ENCODE data around the gene IGF2BP3. TPM values are rescaled to one million over a fixed set of nuclear protein-coding genes. Genes with fewer than 3 reads are reported as not detected.

The IGF2BP3 gene
- total RNA-seq, 1 donor from 2014 or later = 242 TPM

DNA sequence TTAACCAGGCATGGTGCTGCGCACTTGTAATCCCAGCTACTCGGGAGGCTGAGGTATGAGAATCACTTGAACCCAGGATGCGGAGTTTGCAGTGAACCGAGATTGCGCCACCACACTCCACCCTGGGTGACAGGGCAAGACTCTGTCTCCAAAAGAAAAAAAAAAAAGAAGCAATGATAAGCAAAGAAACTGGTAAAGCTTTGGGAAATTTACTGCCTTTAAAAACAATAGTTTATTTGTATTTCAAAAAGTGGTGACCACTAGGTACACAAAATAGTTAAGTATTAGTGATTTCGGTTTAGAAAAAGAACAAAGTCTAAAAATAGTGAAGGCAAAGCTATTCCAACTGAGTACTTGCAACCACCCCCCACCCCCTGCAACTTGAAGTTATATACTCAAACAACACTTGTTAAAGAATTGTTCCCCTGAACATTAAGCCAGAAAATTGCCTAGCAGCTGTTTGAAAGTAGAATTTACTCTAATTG is 133.4 kb downstream of the IGF2BP3 start:
- TF ChIP-seq, protein P1, sequence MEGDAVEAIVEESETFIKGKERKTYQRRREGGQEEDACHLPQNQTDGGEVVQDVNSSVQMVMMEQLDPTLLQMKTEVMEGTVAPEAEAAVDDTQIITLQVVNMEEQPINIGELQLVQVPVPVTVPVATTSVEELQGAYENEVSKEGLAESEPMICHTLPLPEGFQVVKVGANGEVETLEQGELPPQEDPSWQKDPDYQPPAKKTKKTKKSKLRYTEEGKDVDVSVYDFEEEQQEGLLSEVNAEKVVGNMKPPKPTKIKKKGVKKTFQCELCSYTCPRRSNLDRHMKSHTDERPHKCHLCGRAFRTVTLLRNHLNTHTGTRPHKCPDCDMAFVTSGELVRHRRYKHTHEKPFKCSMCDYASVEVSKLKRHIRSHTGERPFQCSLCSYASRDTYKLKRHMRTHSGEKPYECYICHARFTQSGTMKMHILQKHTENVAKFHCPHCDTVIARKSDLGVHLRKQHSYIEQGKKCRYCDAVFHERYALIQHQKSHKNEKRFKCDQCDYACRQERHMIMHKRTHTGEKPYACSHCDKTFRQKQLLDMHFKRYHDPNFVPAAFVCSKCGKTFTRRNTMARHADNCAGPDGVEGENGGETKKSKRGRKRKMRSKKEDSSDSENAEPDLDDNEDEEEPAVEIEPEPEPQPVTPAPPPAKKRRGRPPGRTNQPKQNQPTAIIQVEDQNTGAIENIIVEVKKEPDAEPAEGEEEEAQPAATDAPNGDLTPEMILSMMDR (IDR thresholded peaks at IDR 0.05) = no peak
- no peak for TF ChIP-seq EZH2 (IDR thresholded peaks at IDR 0.05)
- TF ChIP-seq EZH2phosphoT487 (IDR thresholded peaks at IDR 0.05) = no peak
- H3F3A ChIP-seq (ENCODE audit: low read depth) = peaks cover 8% of the 10 kb centered on the region
- H3K4me1 Mint-ChIP-seq = no peaks in the 10 kb centered on the region

DNA sequence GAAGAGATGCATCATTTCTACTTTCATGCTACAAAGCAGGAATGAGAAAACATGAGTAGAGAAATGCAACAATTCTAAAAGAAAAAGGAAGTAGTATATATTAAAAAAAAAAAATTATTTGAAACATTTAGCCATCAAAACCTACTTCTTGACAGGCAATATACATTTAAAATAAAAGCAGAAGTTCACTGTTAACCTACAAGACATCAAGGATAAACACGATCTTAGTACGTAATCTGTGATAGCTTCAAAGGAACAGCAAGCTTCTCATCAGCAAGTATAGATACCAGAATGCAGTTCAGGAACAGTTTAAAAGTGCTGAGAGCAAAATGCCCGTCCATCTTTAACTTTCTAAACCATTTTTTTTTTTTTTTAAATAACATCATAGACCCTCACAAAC is 134.2 kb downstream of the IGF2BP3 start:
- Mint-ChIP-seq H3K4me1 (no peaks in the 10 kb centered on the region), H3K36me3 (peaks cover 67% of the 10 kb centered on the region), H3K27me3 (ENCODE audit: insufficient read depth, low read depth) (peaks cover 2% of the 10 kb centered on the region), H3K4me3 (no peak overlapping the region), H3K27ac (no peak overlapping the region), H3K9me3 (no peaks in the 10 kb centered on the region)
- peaks cover 55% of the 10 kb centered on the region for H3K36me3 ChIP-seq
- H3K4me2 ChIP-seq = no peak overlapping the region
- peaks cover 7% of the 10 kb centered on the region for H3K79me2 ChIP-seq (ENCODE audit: low read depth)
- H3K4me1 ChIP-seq = peaks cover 4% of the 10 kb centered on the region
- H3F3A ChIP-seq (ENCODE audit: low read depth) = peaks cover 8% of the 10 kb centered on the region
- H3K9ac ChIP-seq = no peak overlapping the region
- H3K9me3 ChIP-seq (ENCODE audit: low read depth) = no peaks in the 10 kb centered on the region
- H3K27me3 ChIP-seq = no peaks in the 10 kb centered on the region
- no peak overlapping the region for H2AFZ ChIP-seq (replicated peaks)
- H3K27ac ChIP-seq = no peak overlapping the region
- no peak overlapping the region for H3K4me3 ChIP-seq
- DNase-seq (ENCODE audit: low spot score) = no peak
- H4K20me1 ChIP-seq (ENCODE audit: low read depth) = no peaks in the 10 kb centered on the region
- TF ChIP-seq EZH2 (IDR thresholded peaks at IDR 0.05) (no peak), EZH2phosphoT487 (IDR thresholded peaks at IDR 0.05) (no peak)
- TF ChIP-seq, protein P1 (IDR thresholded peaks at IDR 0.05) = no peak

More for the DNA sequence above, 133.4 kb downstream of the IGF2BP3 start:
- no peak overlapping the region for H3K27ac Mint-ChIP-seq
- Histone ChIP-seq H3K27me3 (no peaks in the 10 kb centered on the region), H3K9me3 (ENCODE audit: low read depth) (no peaks in the 10 kb centered on the region), H3K4me3 (no peak overlapping the region), H3K9ac (no peak overlapping the region), H4K20me1 (ENCODE audit: low read depth) (no peaks in the 10 kb centered on the region), H2AFZ (replicated peaks) (no peak overlapping the region), H3K79me2 (ENCODE audit: low read depth) (peaks cover 7% of the 10 kb centered on the region), H3K4me2 (no peak overlapping the region), H3K36me3 (peaks cover 52% of the 10 kb centered on the region), H3K27ac (no peak overlapping the region), H3K4me1 (peaks cover 4% of the 10 kb centered on the region)
- H3K36me3 Mint-ChIP-seq = peaks cover 67% of the 10 kb centered on the region
- peaks cover 4% of the 10 kb centered on the region for H3K27me3 Mint-ChIP-seq (ENCODE audit: insufficient read depth, low read depth)
- DNase-seq (ENCODE audit: low spot score) = no peak
- no peak overlapping the region for H3K4me3 Mint-ChIP-seq
- no peaks in the 10 kb centered on the region for H3K9me3 Mint-ChIP-seq

DNA sequence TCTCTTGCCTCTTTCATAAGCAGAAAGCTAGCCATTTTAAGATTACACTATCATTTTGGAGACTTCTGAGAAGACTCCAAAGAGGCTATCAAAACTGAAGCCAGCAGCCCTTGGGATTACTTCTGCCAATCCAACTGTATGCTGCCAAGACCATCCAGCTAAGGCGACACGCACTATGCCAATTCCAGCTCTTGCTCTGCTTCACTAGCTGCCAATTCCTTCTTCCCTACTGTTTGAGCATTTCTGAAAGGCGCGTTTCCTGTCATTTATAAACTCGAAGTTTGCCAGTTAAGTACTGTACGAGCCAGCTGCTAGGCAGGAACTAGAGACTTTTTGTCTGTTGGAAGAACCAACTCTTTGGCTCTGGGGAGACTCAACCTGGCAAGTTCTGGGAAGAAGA is 134.7 kb downstream of the IGF2BP3 start:
- Histone ChIP-seq H3K9me3 (ENCODE audit: low read depth) (no peaks in the 10 kb centered on the region), H3K27me3 (no peaks in the 10 kb centered on the region), H3K4me1 (peaks cover 4% of the 10 kb centered on the region), H3K36me3 (peaks cover 59% of the 10 kb centered on the region), H3K4me2 (no peak overlapping the region), H4K20me1 (ENCODE audit: low read depth) (no peaks in the 10 kb centered on the region), H3K9ac (no peak overlapping the region), H3K27ac (no peak overlapping the region), H3F3A (ENCODE audit: low read depth) (peaks cover 8% of the 10 kb centered on the region), H2AFZ (replicated peaks) (no peak overlapping the region), H3K4me3 (no peak overlapping the region), H3K79me2 (ENCODE audit: low read depth) (peaks cover 7% of the 10 kb centered on the region)
- H3K27ac Mint-ChIP-seq = no peak overlapping the region
- no peak overlapping the region for H3K4me3 Mint-ChIP-seq
- no peaks in the 10 kb centered on the region for H3K4me1 Mint-ChIP-seq
- H3K36me3 Mint-ChIP-seq = peaks cover 67% of the 10 kb centered on the region
- no peaks in the 10 kb centered on the region for H3K9me3 Mint-ChIP-seq
- DNase-seq (ENCODE audit: low spot score) = no peak
- peaks cover 2% of the 10 kb centered on the region for H3K27me3 Mint-ChIP-seq (ENCODE audit: insufficient read depth, low read depth)
- no peak for TF ChIP-seq EZH2phosphoT487 (IDR thresholded peaks at IDR 0.05)
- no peak for TF ChIP-seq EZH2 (IDR thresholded peaks at IDR 0.05)
- TF ChIP-seq, protein P1 (IDR thresholded peaks at IDR 0.05) = no peak

Data from neural progenitor cell (in vitro differentiated cells).